Measurements from ENCODE around the gene BMAL1. TPM values are rescaled to one million over a fixed set of nuclear protein-coding genes. Genes with fewer than 3 reads are reported as not detected.

Gene BMAL1
- total RNA-seq, 1 donor from 2014 or later: 26.5 TPM

GRCh38 chr11:13344818-13345217 lies 67.2 kb downstream of the BMAL1 start:
- Histone ChIP-seq H3K4me3 (no peak overlapping the region), H3K36me3 (no peaks in the 10 kb centered on the region), H3K79me2 (ENCODE audit: low read depth) (no peaks in the 10 kb centered on the region), H3K27ac (no peak overlapping the region), H3K4me2 (no peak overlapping the region), H3K9me3 (ENCODE audit: low read depth) (no peaks in the 10 kb centered on the region), H3K4me1 (no peaks in the 10 kb centered on the region), H3F3A (ENCODE audit: low read depth) (no peaks in the 10 kb centered on the region), H2AFZ (replicated peaks) (no peak overlapping the region), H4K20me1 (ENCODE audit: low read depth) (no peaks in the 10 kb centered on the region), H3K27me3 (no peaks in the 10 kb centered on the region), H3K9ac (no peak overlapping the region)
- TF ChIP-seq CTCF (IDR thresholded peaks at IDR 0.05): no peak
- TF ChIP-seq EZH2phosphoT487 (IDR thresholded peaks at IDR 0.05): no peak
- no peak for TF ChIP-seq EZH2 (IDR thresholded peaks at IDR 0.05)
- H3K9me3 Mint-ChIP-seq: no peaks in the 10 kb centered on the region
- H3K4me3 Mint-ChIP-seq: no peak overlapping the region
- no peak overlapping the region for H3K27ac Mint-ChIP-seq
- no peak for DNase-seq (ENCODE audit: low spot score)
- H3K36me3 Mint-ChIP-seq: no peaks in the 10 kb centered on the region
- H3K27me3 Mint-ChIP-seq (ENCODE audit: insufficient read depth, low read depth): peaks cover 7% of the 10 kb centered on the region
- peaks cover 11% of the 10 kb centered on the region for H3K4me1 Mint-ChIP-seq

- Mint-ChIP-seq H3K9me3 (no peaks in the 10 kb centered on the region), H3K36me3 (no peaks in the 10 kb centered on the region), H3K4me3 (no peak overlapping the region), H3K4me1 (peaks cover 4% of the 10 kb centered on the region), H3K27me3 (ENCODE audit: insufficient read depth, low read depth) (peaks cover 4% of the 10 kb centered on the region), H3K27ac (no peak overlapping the region)
- Histone ChIP-seq H3F3A (ENCODE audit: low read depth) (no peaks in the 10 kb centered on the region), H3K79me2 (ENCODE audit: low read depth) (no peaks in the 10 kb centered on the region), H3K27ac (no peak overlapping the region), H3K4me2 (no peak overlapping the region), H3K9me3 (ENCODE audit: low read depth) (no peaks in the 10 kb centered on the region), H3K4me1 (no peaks in the 10 kb centered on the region), H4K20me1 (ENCODE audit: low read depth) (no peaks in the 10 kb centered on the region), H2AFZ (replicated peaks) (no peak overlapping the region), H3K36me3 (no peaks in the 10 kb centered on the region), H3K9ac (no peak overlapping the region), H3K4me3 (no peak overlapping the region), H3K27me3 (no peaks in the 10 kb centered on the region)
- TF ChIP-seq EZH2 (IDR thresholded peaks at IDR 0.05) (no peak), CTCF (IDR thresholded peaks at IDR 0.05) (no peak), EZH2phosphoT487 (IDR thresholded peaks at IDR 0.05) (no peak)
- DNase-seq (ENCODE audit: low spot score): no peak
Measured at GRCh38 chr11:13346470-13346869, 68.9 kb downstream of the BMAL1 start.

- H3K4me3 Mint-ChIP-seq: no peak overlapping the region
- TF ChIP-seq EZH2 (IDR thresholded peaks at IDR 0.05) (no peak), CTCF (IDR thresholded peaks at IDR 0.05) (no peak), EZH2phosphoT487 (IDR thresholded peaks at IDR 0.05) (no peak)
- no peaks in the 10 kb centered on the region for H3K36me3 ChIP-seq
- H3K9me3 Mint-ChIP-seq: no peaks in the 10 kb centered on the region
- H3K79me2 ChIP-seq (ENCODE audit: low read depth): no peaks in the 10 kb centered on the region
- H3K9ac ChIP-seq: no peak overlapping the region
- no peaks in the 10 kb centered on the region for H3K9me3 ChIP-seq (ENCODE audit: low read depth)
- no peak overlapping the region for H2AFZ ChIP-seq (replicated peaks)
- H4K20me1 ChIP-seq (ENCODE audit: low read depth): no peaks in the 10 kb centered on the region
- H3K4me1 ChIP-seq: no peaks in the 10 kb centered on the region
- H3K27me3 Mint-ChIP-seq (ENCODE audit: insufficient read depth, low read depth): peaks cover 2% of the 10 kb centered on the region
- H3K4me1 Mint-ChIP-seq: peaks cover 4% of the 10 kb centered on the region
- DNase-seq (ENCODE audit: low spot score): no peak
- no peaks in the 10 kb centered on the region for H3K27me3 ChIP-seq
- H3K4me2 ChIP-seq: no peak overlapping the region
- no peaks in the 10 kb centered on the region for H3F3A ChIP-seq (ENCODE audit: low read depth)
- no peak overlapping the region for H3K4me3 ChIP-seq
- peak overlapping the region; percentile 72 for H3K27ac Mint-ChIP-seq
- H3K36me3 Mint-ChIP-seq: no peaks in the 10 kb centered on the region
- no peak overlapping the region for H3K27ac ChIP-seq
Measured at GRCh38 chr11:13347901-13348300, 70.3 kb downstream of the BMAL1 start.

Measured in neural progenitor cell (in vitro differentiated cells).